HG02588 (cell line): ENCODE data around the gene ZCCHC9.
"Not testable (repeated sequence)": the region's sequence is repeated elsewhere in the genome, so short reads cannot be mapped to it uniquely, and the experiment has no call there.

Experiments used
- ATAC-seq: cut with Tn5 transposase; IDR thresholded peaks from one replicate; pipeline ENCODE4 v1.9.1; 2021; ENCODE audit warnings: mild to moderate bottlenecking, moderate library complexity; ENCODE audit not compliant: unreplicated experiment

ZCCHC9 gene

DNA sequence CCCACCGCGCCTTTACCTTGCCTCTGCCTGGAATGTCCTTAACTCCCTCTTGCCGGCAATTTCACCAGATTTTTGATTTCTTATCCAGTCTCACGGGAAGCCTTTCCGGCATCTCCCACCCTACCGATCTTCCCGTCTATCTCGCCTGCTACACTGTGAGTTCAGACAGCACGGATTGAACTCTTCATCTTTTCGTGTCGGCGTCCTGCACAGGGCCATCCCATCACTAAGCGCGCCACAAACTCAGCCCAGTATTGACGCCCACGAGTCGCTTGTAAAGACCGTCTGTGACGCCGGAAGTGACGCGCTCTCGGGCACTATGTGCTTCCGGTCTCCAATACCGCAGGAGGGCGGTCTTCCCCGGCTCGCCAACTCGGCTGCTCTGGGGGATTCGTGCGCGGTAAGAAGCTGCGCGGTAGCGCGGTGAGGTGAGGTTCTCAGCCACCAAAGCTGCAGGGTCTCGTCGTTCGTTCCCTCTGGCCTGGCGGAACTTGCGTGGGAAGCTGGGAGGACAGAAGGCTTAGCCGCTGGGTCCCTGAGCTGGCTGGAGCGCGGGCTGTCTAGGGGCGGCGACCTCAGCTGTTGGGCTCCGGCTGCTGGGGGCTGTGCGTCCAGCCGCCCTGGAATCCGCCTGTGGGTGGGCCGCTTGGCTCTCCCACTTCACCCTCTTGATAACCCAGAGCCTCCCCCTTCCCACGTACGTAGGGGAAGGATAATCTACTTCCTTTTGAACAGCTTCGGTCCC is at the start of gene ZCCHC9:
Gene ZCCHC9, plus strand, starts transcription at position 317 of the 745 bp plus-strand sequence. CDS start 3,171 bp downstream, outside the sequence.
- ATAC-seq: peak; percentile 98

GRCh38 chr5:81251922-81252321 is 49.5 kb upstream of the ZCCHC9 start:
- no peak for ATAC-seq

DNA sequence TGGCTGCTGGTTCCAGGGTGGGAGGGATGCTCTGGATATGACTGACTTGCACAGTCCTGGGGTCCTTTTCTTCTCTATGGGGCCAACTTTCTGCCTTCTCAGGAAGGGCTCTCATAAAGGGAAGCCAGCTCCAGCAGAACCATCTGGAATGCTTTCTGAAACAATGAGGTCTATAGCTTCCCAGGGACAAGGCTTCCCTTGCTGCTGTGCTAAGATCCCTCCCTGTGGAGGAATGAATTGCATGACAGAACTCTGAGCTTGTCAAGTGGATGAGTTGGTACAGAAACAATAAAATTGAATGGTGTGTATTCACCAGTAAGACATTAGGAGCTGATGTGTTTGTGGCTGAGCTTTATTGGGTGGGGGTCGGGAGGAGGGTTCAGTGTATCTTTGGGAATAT is 48.5 kb upstream of the ZCCHC9 start:
- ATAC-seq: no peak

GRCh38 chr5:81253875-81254274 is 47.5 kb upstream of the ZCCHC9 start:
- no peak for ATAC-seq

- ATAC-seq: no peak
These were observed 46.4 kb upstream of the ZCCHC9 start for GRCh38 chr5:81254886-81255559.

- no peak for ATAC-seq
These were observed 44.6 kb upstream of the ZCCHC9 start for GRCh38 chr5:81256766-81257165.

- not testable (repeated sequence) for ATAC-seq
These were observed 38.6 kb upstream of the ZCCHC9 start for GRCh38 chr5:81262796-81263195.

GRCh38 chr5:81265101-81265500 is 36.3 kb upstream of the ZCCHC9 start:
- ATAC-seq: no peak

- ATAC-seq: no peak
These were observed 32.7 kb upstream of the ZCCHC9 start for GRCh38 chr5:81268521-81269196.

- no peak for ATAC-seq
These were observed 31.5 kb upstream of the ZCCHC9 start for GRCh38 chr5:81269751-81270393.

DNA sequence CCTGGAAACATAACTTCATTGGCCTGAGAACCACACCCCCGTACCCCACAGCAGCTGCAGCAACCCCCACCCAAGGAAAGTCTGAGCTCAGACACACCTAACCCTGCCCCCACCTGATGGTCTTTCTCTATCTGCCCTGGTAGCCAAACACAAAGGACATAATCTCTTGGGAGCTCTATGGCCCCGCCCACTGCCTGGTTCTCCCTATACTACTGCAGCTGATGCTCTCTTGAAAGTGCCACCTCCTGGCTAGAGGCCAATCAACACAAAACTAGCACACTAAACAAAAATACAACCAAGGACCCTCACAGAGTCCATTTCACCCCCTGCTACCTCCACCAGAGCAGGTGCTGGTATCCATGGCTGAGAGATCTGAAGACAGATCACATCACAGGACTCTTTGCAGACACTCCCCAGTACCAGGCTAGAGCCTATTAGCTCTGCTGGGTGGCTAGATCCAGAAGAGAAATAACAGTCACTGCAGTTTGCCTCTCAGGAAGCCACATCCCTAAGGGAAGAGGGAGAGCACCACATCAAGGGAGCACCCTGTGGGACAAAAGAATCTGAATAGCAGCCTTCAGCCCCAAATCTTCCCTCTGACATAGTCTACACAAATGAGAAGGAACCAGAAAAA is 30.9 kb upstream of the ZCCHC9 start:
- ATAC-seq: not testable (repeated sequence)

GRCh38 chr5:81283976-81284375 is 17.4 kb upstream of the ZCCHC9 start:
- ATAC-seq: no peak

GRCh38 chr5:81286059-81286617 is 15.2 kb upstream of the ZCCHC9 start:
- no peak for ATAC-seq

DNA sequence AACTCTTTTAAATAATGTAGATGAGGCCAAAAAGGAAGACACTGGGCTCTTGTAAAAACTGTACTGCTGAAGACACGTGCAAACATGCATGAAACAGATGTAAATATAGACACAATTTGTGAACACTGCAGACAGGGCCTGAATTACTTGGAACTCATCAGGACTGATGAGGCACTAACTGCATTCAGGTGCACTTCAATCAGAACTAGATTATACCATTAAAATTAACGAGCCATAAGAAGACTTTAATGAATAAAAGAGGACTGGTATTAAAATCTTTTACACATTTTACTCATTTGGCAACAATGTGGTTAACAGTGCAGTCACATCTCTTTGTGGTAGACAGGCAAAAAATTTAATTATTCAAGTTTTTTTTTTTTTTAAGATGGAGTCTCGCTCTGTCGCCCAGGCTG is 13.4 kb upstream of the ZCCHC9 start:
- no peak for ATAC-seq

GRCh38 chr5:81290146-81290545 is 11.2 kb upstream of the ZCCHC9 start:
- ATAC-seq: no peak

GRCh38 chr5:81292130-81292529 is 9.3 kb upstream of the ZCCHC9 start:
- no peak for ATAC-seq

- ATAC-seq: not testable (repeated sequence)
These were observed 7.4 kb upstream of the ZCCHC9 start for GRCh38 chr5:81294021-81294420.

DNA sequence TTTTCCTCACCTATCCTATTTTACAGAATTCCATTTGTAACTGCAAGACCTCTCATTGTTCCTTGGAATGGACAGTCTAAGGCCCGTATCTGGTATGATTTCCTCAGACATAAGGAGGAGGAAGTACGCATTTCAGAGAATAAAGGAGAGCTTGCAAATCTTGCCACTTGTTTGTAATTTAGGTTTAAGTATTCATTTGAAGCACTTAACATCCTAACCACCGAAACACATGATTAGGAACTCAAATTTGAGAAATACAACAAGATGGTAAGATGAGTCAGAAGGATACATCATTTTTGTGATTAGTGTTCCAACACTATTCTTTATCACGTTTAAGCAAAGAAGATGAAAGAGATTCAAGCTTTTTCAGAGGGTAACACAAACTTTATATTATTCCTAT is 3.9 kb upstream of the ZCCHC9 start:
- no peak for ATAC-seq

DNA sequence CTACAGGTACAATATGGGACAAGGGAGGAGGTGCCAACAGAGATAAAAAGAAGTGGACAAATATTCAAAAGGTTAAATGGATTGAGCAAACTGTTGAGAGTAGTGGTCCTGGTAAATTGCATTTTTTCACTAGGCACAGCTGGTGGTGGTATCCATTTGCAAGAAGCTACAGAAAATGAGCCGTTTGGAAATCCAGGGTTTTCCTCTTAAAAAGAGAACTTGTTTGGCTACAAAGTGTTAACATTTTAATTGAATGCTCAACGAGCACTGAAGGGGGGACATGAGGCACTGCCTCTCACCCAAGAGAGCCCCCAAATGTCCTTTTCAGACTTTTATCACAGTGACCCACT is 491 bp upstream of the ZCCHC9 start:
- no peak for ATAC-seq

DNA sequence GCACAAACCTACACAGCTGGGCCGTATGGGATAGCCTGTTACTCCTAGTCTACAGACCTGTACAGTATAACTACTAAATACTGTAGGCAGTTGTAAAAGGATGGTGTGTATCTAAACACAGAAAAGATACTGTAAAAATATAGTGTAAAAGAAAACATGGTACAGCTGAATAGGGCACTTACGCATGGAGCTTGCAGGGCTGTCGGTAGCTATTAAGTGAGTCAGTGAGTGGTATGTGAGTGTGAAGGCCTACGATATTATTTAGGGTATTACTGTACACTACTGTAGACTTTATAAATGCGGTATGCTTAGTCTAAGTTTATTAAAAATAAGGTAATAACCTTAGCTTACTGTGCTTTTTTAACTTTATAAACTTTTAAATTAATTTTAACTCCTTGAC is 1.2 kb downstream of the ZCCHC9 start:
- ATAC-seq: no peak

DNA sequence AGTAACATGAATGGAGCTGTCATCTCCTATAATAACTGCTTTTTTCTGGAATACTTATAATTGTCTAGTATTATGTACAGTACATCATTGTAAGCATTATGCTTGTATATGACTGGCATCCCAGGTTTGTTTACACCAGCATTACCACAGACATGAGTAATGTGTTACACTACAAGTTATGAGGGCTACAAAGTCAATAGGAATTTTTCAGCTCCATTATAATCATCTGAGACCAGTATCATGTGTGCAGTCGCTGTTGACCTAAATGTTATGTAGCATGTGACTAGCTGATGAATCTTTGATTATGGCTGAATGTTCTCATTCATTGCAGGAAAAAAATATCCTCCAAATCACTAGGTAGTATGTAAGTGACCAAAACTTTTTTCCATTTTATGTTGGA is 2.2 kb downstream of the ZCCHC9 start:
- no peak for ATAC-seq
